Astrocyte (in vitro differentiated cells and primary cell): ENCODE data around the gene ABHD11. TPM values are rescaled to one million over a fixed set of nuclear protein-coding genes. Genes with fewer than 3 reads are reported as not detected.

ENCODE experiments used
- DNase-seq: peaks from one replicate; pipeline ENCODE4 v3.0.0-alpha.2; 2010; ENCODE audit warnings: low read depth
- FAIRE-seq: peaks from 2 replicates; lab custom pipeline; 2011; peaks lifted over from hg19 to GRCh38; lab: Jason Lieb, UNC
- H2AFZ ChIP-seq: 2 replicates; pipeline ENCODE4 v1.6.0; 2012; ENCODE audit warnings: low read depth, low read length, inconsistent platforms
- H3K27ac ChIP-seq: 2 replicates; pipeline ENCODE4 v1.5.1; 2011; ENCODE audit warnings: low read depth, low read length, inconsistent platforms
- H3K27me3 ChIP-seq: 2 replicates; pipeline ENCODE4 v1.6.0; 2011; ENCODE audit warnings: low read length, inconsistent platforms; ENCODE audit not compliant: insufficient read depth
- H3K36me3 ChIP-seq: 2 replicates; pipeline ENCODE4 v1.5.1; 2011; ENCODE audit warnings: low read length, inconsistent platforms; ENCODE audit not compliant: insufficient read depth
- H3K4me1 ChIP-seq: 2 replicates; pipeline ENCODE4 v1.5.1; 2011; ENCODE audit warnings: low read length, inconsistent platforms; ENCODE audit not compliant: insufficient read depth
- H3K4me2 ChIP-seq: 2 replicates; pipeline ENCODE4 v1.6.0; 2012; ENCODE audit warnings: low read length, inconsistent platforms
- H3K4me3 ChIP-seq: 2 replicates; pipeline ENCODE4 v1.5.1; 2011; ENCODE audit warnings: low read depth, mild to moderate bottlenecking, low read length, inconsistent platforms; ENCODE audit not compliant: insufficient read depth
- H3K79me2 ChIP-seq: 2 replicates; pipeline ENCODE4 v1.6.0; 2012; ENCODE audit warnings: mild to moderate bottlenecking, low read length, inconsistent platforms; ENCODE audit not compliant: insufficient read depth
- H3K9ac ChIP-seq: 2 replicates; pipeline ENCODE4 v1.6.0; 2012; ENCODE audit warnings: mild to moderate bottlenecking, low read length, inconsistent platforms
- H3K9me3 ChIP-seq: 2 replicates; pipeline ENCODE4 v1.5.1; 2012; ENCODE audit warnings: low read depth, mild to moderate bottlenecking, low read length, inconsistent platforms; ENCODE audit not compliant: insufficient read depth
- H4K20me1 ChIP-seq: 2 replicates; pipeline ENCODE4 v1.6.0; 2012; ENCODE audit warnings: low read length, inconsistent platforms; ENCODE audit not compliant: insufficient read depth
- H3K27ac Mint-ChIP-seq: one replicate; pipeline ENCODE4 v1.8.0; 2021; ENCODE audit warnings: mild to moderate bottlenecking, mixed read lengths; ENCODE audit not compliant: unreplicated experiment
- H3K27me3 Mint-ChIP-seq: one replicate; pipeline ENCODE4 v1.8.0; 2021; ENCODE audit warnings: low read depth, mixed read lengths; ENCODE audit not compliant: unreplicated experiment
- H3K36me3 Mint-ChIP-seq: one replicate; pipeline ENCODE4 v1.8.0; 2021; ENCODE audit warnings: low read depth, mixed read lengths; ENCODE audit not compliant: unreplicated experiment
- H3K4me1 Mint-ChIP-seq: one replicate; pipeline ENCODE4 v1.8.0; 2021; ENCODE audit warnings: low read depth, mixed read lengths; ENCODE audit not compliant: unreplicated experiment
- H3K4me3 Mint-ChIP-seq: one replicate; pipeline ENCODE4 v1.8.0; 2021; ENCODE audit warnings: mild to moderate bottlenecking, moderate library complexity, mixed read lengths; ENCODE audit not compliant: unreplicated experiment
- H3K9me3 Mint-ChIP-seq: one replicate; pipeline ENCODE4 v1.8.0; 2021; ENCODE audit warnings: mild to moderate bottlenecking, mixed read lengths; ENCODE audit not compliant: unreplicated experiment
- CTCF ChIP-seq: IDR thresholded peaks from 2 replicates; pipeline ENCODE4 v1.5.1; 2011; ENCODE audit warnings: low read depth, mild to moderate bottlenecking, inconsistent platforms, low read length, moderate library complexity; ENCODE audit not compliant: insufficient read depth
- EZH2 ChIP-seq: IDR thresholded peaks from 2 replicates; pipeline ENCODE4 v1.6.1; 2012; ENCODE audit warnings: mild to moderate bottlenecking, low read length, inconsistent platforms; ENCODE audit not compliant: insufficient read depth
- total RNA-seq: library from RNA; stranded (reverse); gene quantifications from 2 replicates; pipeline ENCODE4 v1.2.1, GENCODE V29; 2021

The ABHD11 gene
- total RNA-seq, 1 donor from 2014 or later: 10.8 TPM

- H3K36me3 ChIP-seq: peaks cover 11% of the 10 kb centered on the region
- H4K20me1 ChIP-seq: peaks cover 48% of the 10 kb centered on the region
- FAIRE-seq (no peak), DNase-seq (no peak)
- Mint-ChIP-seq H3K27me3 (peaks cover 12% of the 10 kb centered on the region), H3K4me1 (peaks cover 20% of the 10 kb centered on the region), H3K27ac (no peak overlapping the region), H3K9me3 (no peaks in the 10 kb centered on the region), H3K4me3 (peak overlapping the region; percentile 83), H3K36me3 (no peaks in the 10 kb centered on the region)
- H3K79me2 ChIP-seq: peaks cover 59% of the 10 kb centered on the region
- peak overlapping the region; percentile 95 for H3K27ac ChIP-seq
- no peak overlapping the region for H2AFZ ChIP-seq
- peak overlapping the region; percentile 88 for H3K4me3 ChIP-seq
- H3K27me3 ChIP-seq: no peaks in the 10 kb centered on the region
- peaks cover 36% of the 10 kb centered on the region for H3K4me1 ChIP-seq
- H3K4me2 ChIP-seq: peak overlapping the region; percentile 91
- TF ChIP-seq CTCF: no peak
- TF ChIP-seq EZH2: no peak
- no peaks in the 10 kb centered on the region for H3K9me3 ChIP-seq
- H3K9ac ChIP-seq: peak overlapping the region; percentile 95
Measured at GRCh38 chr7:73718438-73718881, 20.1 kb downstream of the ABHD11 start.

GRCh38 chr7:73717991-73718405, 20.6 kb downstream of the ABHD11 start:
- H3K4me2 ChIP-seq: peak overlapping the region; percentile 91
- H3K4me3 Mint-ChIP-seq: peak overlapping the region; percentile 83
- peaks cover 20% of the 10 kb centered on the region for H3K4me1 Mint-ChIP-seq
- H3K27me3 Mint-ChIP-seq: peaks cover 12% of the 10 kb centered on the region
- H3K4me3 ChIP-seq: peak overlapping the region; percentile 88
- FAIRE-seq: no peak
- peaks cover 63% of the 10 kb centered on the region for H3K79me2 ChIP-seq
- H3K9ac ChIP-seq: peak overlapping the region; percentile 95
- no peaks in the 10 kb centered on the region for H3K9me3 Mint-ChIP-seq
- no peak for TF ChIP-seq CTCF
- no peak for TF ChIP-seq EZH2
- H2AFZ ChIP-seq: no peak overlapping the region
- H3K27me3 ChIP-seq: no peaks in the 10 kb centered on the region
- H3K36me3 ChIP-seq: peaks cover 15% of the 10 kb centered on the region
- H3K27ac Mint-ChIP-seq: peak overlapping the region; percentile 89
- H3K36me3 Mint-ChIP-seq: peaks cover 3% of the 10 kb centered on the region
- DNase-seq: peak; percentile 90
- H3K27ac ChIP-seq: peak overlapping the region; percentile 95
- peaks cover 36% of the 10 kb centered on the region for H3K4me1 ChIP-seq
- no peaks in the 10 kb centered on the region for H3K9me3 ChIP-seq
- H4K20me1 ChIP-seq: peaks cover 53% of the 10 kb centered on the region

GRCh38 chr7:73717025-73717807, 21.4 kb downstream of the ABHD11 start:
- H3K27ac Mint-ChIP-seq: peak overlapping the region; percentile 89
- Histone ChIP-seq H3K4me2 (peak overlapping the region; percentile 91), H2AFZ (no peak overlapping the region), H3K27ac (peak overlapping the region; percentile 95), H3K4me1 (peaks cover 40% of the 10 kb centered on the region), H3K4me3 (peak overlapping the region; percentile 88), H3K9ac (peak overlapping the region; percentile 95), H3K36me3 (peaks cover 16% of the 10 kb centered on the region), H4K20me1 (peaks cover 61% of the 10 kb centered on the region), H3K79me2 (peaks cover 71% of the 10 kb centered on the region), H3K27me3 (no peaks in the 10 kb centered on the region), H3K9me3 (no peaks in the 10 kb centered on the region)
- TF ChIP-seq CTCF: no peak
- no peak for TF ChIP-seq EZH2
- peaks cover 12% of the 10 kb centered on the region for H3K27me3 Mint-ChIP-seq
- H3K9me3 Mint-ChIP-seq: no peaks in the 10 kb centered on the region
- peaks cover 5% of the 10 kb centered on the region for H3K36me3 Mint-ChIP-seq
- peak overlapping the region; percentile 83 for H3K4me3 Mint-ChIP-seq
- FAIRE-seq (no peak), DNase-seq (peak; percentile 47)
- H3K4me1 Mint-ChIP-seq: peaks cover 20% of the 10 kb centered on the region
